ENCODE measurements around the gene CENPX. TPM values are rescaled to one million over a fixed set of nuclear protein-coding genes. Genes with fewer than 3 reads are reported as not detected.

Gene CENPX
- total RNA-seq, 1 experiment from 2014 or later, result 187 TPM

DNA sequence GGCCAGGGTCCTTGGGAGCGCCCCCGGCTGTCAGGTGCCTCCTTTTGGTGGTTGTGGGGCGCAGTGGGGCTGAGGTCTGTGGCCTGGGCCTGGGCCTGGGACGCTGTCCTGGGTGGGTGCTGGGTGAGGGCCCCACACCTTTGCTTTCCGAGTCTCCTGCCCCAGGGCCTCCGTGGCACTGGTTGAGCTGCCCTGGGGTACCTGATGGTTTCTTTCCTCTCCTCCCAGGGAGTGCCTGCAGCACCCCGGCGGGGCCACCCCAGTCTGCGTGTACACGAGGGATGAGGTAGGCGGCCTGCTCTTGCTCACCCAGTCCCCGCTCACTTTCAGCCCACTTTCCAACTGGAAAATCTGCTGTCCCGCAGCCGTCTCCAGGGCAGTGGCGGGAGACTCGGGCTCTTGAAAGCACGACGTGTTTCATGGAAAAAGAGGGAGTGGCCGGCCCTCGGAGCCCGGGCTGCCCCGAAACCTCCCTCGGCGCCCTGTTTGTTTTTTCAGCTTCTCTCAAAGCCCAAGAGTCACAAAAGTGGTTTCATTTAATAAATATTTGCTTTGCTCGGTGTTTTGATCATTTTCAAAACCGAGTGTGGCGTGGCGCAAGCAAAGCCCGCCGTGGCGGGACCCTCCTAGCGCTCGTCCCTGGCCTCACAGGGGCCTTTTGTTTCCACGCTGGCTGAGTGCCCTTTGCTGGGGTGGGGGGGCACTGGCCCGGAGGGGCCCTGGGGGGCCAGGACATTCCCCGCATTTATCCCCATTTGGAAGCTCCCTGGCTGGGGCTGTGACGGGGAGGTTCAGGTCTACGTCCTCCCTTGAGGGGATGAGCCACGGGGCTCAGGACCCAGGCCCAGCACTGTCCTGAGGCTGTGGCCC is 27.9 kb downstream of the CENPX start:
- Histone ChIP-seq H3K4me1 (ENCODE audit: control insufficient read depth, insufficient read depth, low read length) (peaks cover 21% of the 10 kb centered on the region), H3K9me3 (ENCODE audit: control insufficient read depth, insufficient read depth, low read depth, low read length) (no peaks in the 10 kb centered on the region), H3K27me3 (ENCODE audit: control insufficient read depth, insufficient read depth, low read length) (no peaks in the 10 kb centered on the region), H3K36me3 (ENCODE audit: control insufficient read depth, insufficient read depth, low read length) (no peaks in the 10 kb centered on the region), H3K4me3 (ENCODE audit: low read depth in 2 of 2, low read length in 2 of 2) (no peak overlapping the region), H3K27ac (ENCODE audit: low read length) (no peak overlapping the region)
- in situ Hi-C loops (cut with HindIII; ENCODE audit: low pct_unique_long_range_greater_than_20kb, low sequenced_read_pairs) (no loop called here), intact Hi-C loops (cut with micrococcal nuclease; ENCODE audit: unreplicated experiment) (no loop called here)
- DNase-seq (ENCODE audit: low read depth, low spot score), result no peak
- ChIA-PET CTCF (no interaction called here), POLR2A (no interaction called here)
- no TSS peak for BruUV-seq (replicated peaks)
- no peak for ATAC-seq
- TF ChIP-seq TCF7L2 (IDR thresholded peaks at IDR 0.05; ENCODE audit: low read depth, low read length), result no peak
- TF ChIP-seq POLR2AphosphoS5 (IDR thresholded peaks at IDR 0.05; ENCODE audit: low read depth, low read length), result no peak
- no peak for TF ChIP-seq SIN3A (IDR thresholded peaks at IDR 0.05; ENCODE audit: borderline replicate concordance, insufficient read depth, low read depth, low read length)
- TF ChIP-seq, protein P1, sequence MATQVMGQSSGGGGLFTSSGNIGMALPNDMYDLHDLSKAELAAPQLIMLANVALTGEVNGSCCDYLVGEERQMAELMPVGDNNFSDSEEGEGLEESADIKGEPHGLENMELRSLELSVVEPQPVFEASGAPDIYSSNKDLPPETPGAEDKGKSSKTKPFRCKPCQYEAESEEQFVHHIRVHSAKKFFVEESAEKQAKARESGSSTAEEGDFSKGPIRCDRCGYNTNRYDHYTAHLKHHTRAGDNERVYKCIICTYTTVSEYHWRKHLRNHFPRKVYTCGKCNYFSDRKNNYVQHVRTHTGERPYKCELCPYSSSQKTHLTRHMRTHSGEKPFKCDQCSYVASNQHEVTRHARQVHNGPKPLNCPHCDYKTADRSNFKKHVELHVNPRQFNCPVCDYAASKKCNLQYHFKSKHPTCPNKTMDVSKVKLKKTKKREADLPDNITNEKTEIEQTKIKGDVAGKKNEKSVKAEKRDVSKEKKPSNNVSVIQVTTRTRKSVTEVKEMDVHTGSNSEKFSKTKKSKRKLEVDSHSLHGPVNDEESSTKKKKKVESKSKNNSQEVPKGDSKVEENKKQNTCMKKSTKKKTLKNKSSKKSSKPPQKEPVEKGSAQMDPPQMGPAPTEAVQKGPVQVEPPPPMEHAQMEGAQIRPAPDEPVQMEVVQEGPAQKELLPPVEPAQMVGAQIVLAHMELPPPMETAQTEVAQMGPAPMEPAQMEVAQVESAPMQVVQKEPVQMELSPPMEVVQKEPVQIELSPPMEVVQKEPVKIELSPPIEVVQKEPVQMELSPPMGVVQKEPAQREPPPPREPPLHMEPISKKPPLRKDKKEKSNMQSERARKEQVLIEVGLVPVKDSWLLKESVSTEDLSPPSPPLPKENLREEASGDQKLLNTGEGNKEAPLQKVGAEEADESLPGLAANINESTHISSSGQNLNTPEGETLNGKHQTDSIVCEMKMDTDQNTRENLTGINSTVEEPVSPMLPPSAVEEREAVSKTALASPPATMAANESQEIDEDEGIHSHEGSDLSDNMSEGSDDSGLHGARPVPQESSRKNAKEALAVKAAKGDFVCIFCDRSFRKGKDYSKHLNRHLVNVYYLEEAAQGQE (IDR thresholded peaks at IDR 0.05; ENCODE audit: insufficient read depth in 1 of 2, low read depth in 2 of 2, low read length in 1 of 2), result no peak
- TF ChIP-seq, protein P2, sequence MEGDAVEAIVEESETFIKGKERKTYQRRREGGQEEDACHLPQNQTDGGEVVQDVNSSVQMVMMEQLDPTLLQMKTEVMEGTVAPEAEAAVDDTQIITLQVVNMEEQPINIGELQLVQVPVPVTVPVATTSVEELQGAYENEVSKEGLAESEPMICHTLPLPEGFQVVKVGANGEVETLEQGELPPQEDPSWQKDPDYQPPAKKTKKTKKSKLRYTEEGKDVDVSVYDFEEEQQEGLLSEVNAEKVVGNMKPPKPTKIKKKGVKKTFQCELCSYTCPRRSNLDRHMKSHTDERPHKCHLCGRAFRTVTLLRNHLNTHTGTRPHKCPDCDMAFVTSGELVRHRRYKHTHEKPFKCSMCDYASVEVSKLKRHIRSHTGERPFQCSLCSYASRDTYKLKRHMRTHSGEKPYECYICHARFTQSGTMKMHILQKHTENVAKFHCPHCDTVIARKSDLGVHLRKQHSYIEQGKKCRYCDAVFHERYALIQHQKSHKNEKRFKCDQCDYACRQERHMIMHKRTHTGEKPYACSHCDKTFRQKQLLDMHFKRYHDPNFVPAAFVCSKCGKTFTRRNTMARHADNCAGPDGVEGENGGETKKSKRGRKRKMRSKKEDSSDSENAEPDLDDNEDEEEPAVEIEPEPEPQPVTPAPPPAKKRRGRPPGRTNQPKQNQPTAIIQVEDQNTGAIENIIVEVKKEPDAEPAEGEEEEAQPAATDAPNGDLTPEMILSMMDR (IDR thresholded peaks at IDR 0.05), result no peak

DNA sequence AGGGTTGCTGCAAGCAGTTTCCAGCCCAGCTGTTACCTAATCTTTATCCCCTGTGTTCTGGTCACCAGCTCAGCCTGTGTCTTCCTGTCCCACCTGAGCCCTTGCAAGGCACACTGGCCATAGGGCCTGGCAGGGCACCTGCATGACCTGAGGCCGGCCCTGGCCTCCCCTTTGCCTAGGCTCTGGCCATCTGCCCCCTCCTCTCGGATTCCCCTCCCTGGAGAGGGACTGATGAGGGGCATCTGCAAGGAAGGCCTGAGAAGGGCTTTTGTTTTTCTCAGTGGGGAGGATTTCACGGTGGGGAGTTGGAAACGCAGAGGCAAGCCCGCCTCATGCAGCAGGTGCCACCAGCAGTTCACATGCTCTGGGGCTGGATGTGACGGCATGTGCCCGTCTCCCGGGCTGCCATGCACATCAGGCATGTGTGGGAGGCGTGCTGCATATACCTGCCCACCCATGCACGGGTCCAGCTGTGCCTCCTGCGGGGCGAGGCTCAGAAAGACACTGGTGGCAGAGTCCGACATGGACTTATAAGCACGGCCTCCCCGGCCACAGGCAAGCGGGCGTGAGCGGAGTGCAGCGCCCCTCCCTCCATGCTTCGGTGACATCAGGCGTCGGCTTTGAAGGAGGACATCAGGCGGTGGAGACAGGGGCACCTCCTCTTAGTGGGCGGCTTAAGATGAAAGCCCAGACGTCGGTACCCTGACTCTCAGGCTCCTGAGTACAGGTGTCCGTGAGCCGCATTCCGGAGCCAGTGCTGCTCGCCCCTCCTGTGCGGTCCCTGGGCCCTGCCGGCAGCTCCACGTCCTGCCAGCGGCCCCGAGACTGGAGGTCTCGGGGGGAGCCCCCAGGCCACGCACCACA is 28.7 kb downstream of the CENPX start:
- TF ChIP-seq TCF7L2 (IDR thresholded peaks at IDR 0.05; ENCODE audit: low read depth, low read length) (no peak), POLR2AphosphoS5 (IDR thresholded peaks at IDR 0.05; ENCODE audit: low read depth, low read length) (no peak), SIN3A (IDR thresholded peaks at IDR 0.05; ENCODE audit: borderline replicate concordance, insufficient read depth, low read depth, low read length) (no peak)
- TF ChIP-seq, protein P2 (IDR thresholded peaks at IDR 0.05), result no peak
- TF ChIP-seq, protein P1 (IDR thresholded peaks at IDR 0.05; ENCODE audit: insufficient read depth in 1 of 2, low read depth in 2 of 2, low read length in 1 of 2), result no peak
- ChIA-PET CTCF (no interaction called here), POLR2A (no interaction called here)
- intact Hi-C loops (cut with micrococcal nuclease; ENCODE audit: unreplicated experiment) (no loop called here), in situ Hi-C loops (cut with HindIII; ENCODE audit: low pct_unique_long_range_greater_than_20kb, low sequenced_read_pairs) (no loop called here)
- no peak for ATAC-seq
- Histone ChIP-seq H3K4me1 (ENCODE audit: control insufficient read depth, insufficient read depth, low read length) (peaks cover 20% of the 10 kb centered on the region), H3K27ac (ENCODE audit: low read length) (no peak overlapping the region), H3K27me3 (ENCODE audit: control insufficient read depth, insufficient read depth, low read length) (no peaks in the 10 kb centered on the region), H3K36me3 (ENCODE audit: control insufficient read depth, insufficient read depth, low read length) (no peaks in the 10 kb centered on the region), H3K9me3 (ENCODE audit: control insufficient read depth, insufficient read depth, low read depth, low read length) (no peaks in the 10 kb centered on the region), H3K4me3 (ENCODE audit: low read depth in 2 of 2, low read length in 2 of 2) (no peak overlapping the region)
- no TSS peak for BruUV-seq (replicated peaks)
- DNase-seq (ENCODE audit: low read depth, low spot score), result no peak
